Stimulated activated naive CD8-positive, alpha-beta T cell treated with anti-CD3 and anti-CD28 coated beads, Interleukin-15, Interleukin-2, amounts not matched to agents 100 ng/mL and 50 ng/mL, for 24 hours (primary cell): ENCODE measurements around the gene TANGO6.
"Not testable (repeated sequence)": the region's sequence is repeated elsewhere in the genome, so short reads cannot be mapped to it uniquely, and the experiment has no call there.

ENCODE experiments used
- H3K27ac Mint-ChIP-seq: one replicate; pipeline ENCODE4 v1.8.0; 2021; ENCODE audit warnings: mild to moderate bottlenecking, mixed read lengths
- H3K27me3 Mint-ChIP-seq: one replicate; pipeline ENCODE4 v1.8.0; 2021; ENCODE audit warnings: mixed read lengths
- H3K36me3 Mint-ChIP-seq: one replicate; pipeline ENCODE4 v1.8.0; 2021; ENCODE audit warnings: low read depth, mixed read lengths
- H3K4me1 Mint-ChIP-seq: one replicate; pipeline ENCODE4 v1.8.0; 2021; ENCODE audit warnings: low read depth, mixed read lengths
- H3K4me3 Mint-ChIP-seq: one replicate; pipeline ENCODE4 v1.8.0; 2021; ENCODE audit warnings: mild to moderate bottlenecking, mixed read lengths
- H3K9me3 Mint-ChIP-seq: one replicate; pipeline ENCODE4 v1.8.0; 2021; ENCODE audit warnings: mixed read lengths

Gene TANGO6

GRCh38 chr16:69049603-69050375, 206.5 kb downstream of the TANGO6 start:
- Mint-ChIP-seq H3K27ac (no peak overlapping the region), H3K4me3 (no peak overlapping the region), H3K4me1 (no peaks in the 10 kb centered on the region), H3K27me3 (no peaks in the 10 kb centered on the region), H3K9me3 (no peaks in the 10 kb centered on the region), H3K36me3 (peaks cover 11% of the 10 kb centered on the region)

GRCh38 chr16:69051517-69051830, 208.1 kb downstream of the TANGO6 start:
- H3K27me3 Mint-ChIP-seq, H3K4me1 Mint-ChIP-seq, H3K4me3 Mint-ChIP-seq, H3K27ac Mint-ChIP-seq, H3K9me3 Mint-ChIP-seq, H3K36me3 Mint-ChIP-seq: not testable (repeated sequence)

- no peaks in the 10 kb centered on the region for H3K9me3 Mint-ChIP-seq
- no peaks in the 10 kb centered on the region for H3K27me3 Mint-ChIP-seq
- no peak overlapping the region for H3K4me3 Mint-ChIP-seq
- no peaks in the 10 kb centered on the region for H3K4me1 Mint-ChIP-seq
- H3K36me3 Mint-ChIP-seq: peaks cover 3% of the 10 kb centered on the region
- no peak overlapping the region for H3K27ac Mint-ChIP-seq
Measured at GRCh38 chr16:69055008-69055407, 211.7 kb downstream of the TANGO6 start.

GRCh38 chr16:69055980-69056379, 212.6 kb downstream of the TANGO6 start:
- no peak overlapping the region for H3K4me3 Mint-ChIP-seq
- no peak overlapping the region for H3K27ac Mint-ChIP-seq
- no peaks in the 10 kb centered on the region for H3K27me3 Mint-ChIP-seq
- H3K4me1 Mint-ChIP-seq: no peaks in the 10 kb centered on the region
- H3K9me3 Mint-ChIP-seq: no peaks in the 10 kb centered on the region
- H3K36me3 Mint-ChIP-seq: no peaks in the 10 kb centered on the region

- H3K9me3 Mint-ChIP-seq: no peaks in the 10 kb centered on the region
- H3K27ac Mint-ChIP-seq: no peak overlapping the region
- H3K27me3 Mint-ChIP-seq: no peaks in the 10 kb centered on the region
- no peaks in the 10 kb centered on the region for H3K4me1 Mint-ChIP-seq
- H3K4me3 Mint-ChIP-seq: no peak overlapping the region
- H3K36me3 Mint-ChIP-seq: no peaks in the 10 kb centered on the region
Measured at GRCh38 chr16:69056421-69056820, 213.1 kb downstream of the TANGO6 start.

GRCh38 chr16:69057400-69058378, 214.4 kb downstream of the TANGO6 start:
- no peak overlapping the region for H3K4me3 Mint-ChIP-seq
- H3K36me3 Mint-ChIP-seq: no peaks in the 10 kb centered on the region
- no peaks in the 10 kb centered on the region for H3K9me3 Mint-ChIP-seq
- no peaks in the 10 kb centered on the region for H3K27me3 Mint-ChIP-seq
- H3K4me1 Mint-ChIP-seq: no peaks in the 10 kb centered on the region
- no peak overlapping the region for H3K27ac Mint-ChIP-seq

GRCh38 chr16:69063491-69063890, 220.2 kb downstream of the TANGO6 start:
- H3K4me1 Mint-ChIP-seq, H3K27ac Mint-ChIP-seq, H3K27me3 Mint-ChIP-seq, H3K4me3 Mint-ChIP-seq, H3K36me3 Mint-ChIP-seq, H3K9me3 Mint-ChIP-seq: not testable (repeated sequence)

GRCh38 chr16:69064124-69064763, 220.9 kb downstream of the TANGO6 start:
- H3K4me3 Mint-ChIP-seq: no peak overlapping the region
- H3K36me3 Mint-ChIP-seq: peaks cover 6% of the 10 kb centered on the region

GRCh38 chr16:69064764-69065313, 221.5 kb downstream of the TANGO6 start:
- Mint-ChIP-seq H3K27ac (no peak overlapping the region), H3K9me3 (no peaks in the 10 kb centered on the region), H3K4me1 (no peaks in the 10 kb centered on the region), H3K4me3 (no peak overlapping the region), H3K36me3 (peaks cover 6% of the 10 kb centered on the region), H3K27me3 (no peaks in the 10 kb centered on the region)

More at GRCh38 chr16:69064124-69064763, 220.9 kb downstream of the TANGO6 start:
- H3K9me3 Mint-ChIP-seq: no peaks in the 10 kb centered on the region
- H3K4me1 Mint-ChIP-seq: no peaks in the 10 kb centered on the region
- H3K27ac Mint-ChIP-seq: no peak overlapping the region
- H3K27me3 Mint-ChIP-seq: no peaks in the 10 kb centered on the region

GRCh38 chr16:69069504-69069903, 226.2 kb downstream of the TANGO6 start:
- Mint-ChIP-seq H3K4me3 (no peak overlapping the region), H3K4me1 (no peaks in the 10 kb centered on the region), H3K27ac (no peak overlapping the region), H3K9me3 (no peaks in the 10 kb centered on the region), H3K36me3 (no peaks in the 10 kb centered on the region), H3K27me3 (no peaks in the 10 kb centered on the region)

GRCh38 chr16:69071036-69071435, 227.7 kb downstream of the TANGO6 start:
- Mint-ChIP-seq H3K27ac (no peak overlapping the region), H3K4me3 (no peak overlapping the region), H3K27me3 (no peaks in the 10 kb centered on the region), H3K36me3 (no peaks in the 10 kb centered on the region), H3K9me3 (no peaks in the 10 kb centered on the region), H3K4me1 (no peaks in the 10 kb centered on the region)

GRCh38 chr16:69072640-69072974, 229.3 kb downstream of the TANGO6 start:
- H3K9me3 Mint-ChIP-seq: no peaks in the 10 kb centered on the region
- H3K36me3 Mint-ChIP-seq: no peaks in the 10 kb centered on the region
- H3K27ac Mint-ChIP-seq: no peak overlapping the region
- no peak overlapping the region for H3K4me3 Mint-ChIP-seq
- no peaks in the 10 kb centered on the region for H3K4me1 Mint-ChIP-seq
- no peaks in the 10 kb centered on the region for H3K27me3 Mint-ChIP-seq

- no peaks in the 10 kb centered on the region for H3K9me3 Mint-ChIP-seq
- no peak overlapping the region for H3K4me3 Mint-ChIP-seq
- no peaks in the 10 kb centered on the region for H3K27me3 Mint-ChIP-seq
- no peaks in the 10 kb centered on the region for H3K4me1 Mint-ChIP-seq
- no peak overlapping the region for H3K27ac Mint-ChIP-seq
- H3K36me3 Mint-ChIP-seq: no peaks in the 10 kb centered on the region
Measured at GRCh38 chr16:69073181-69073702, 229.9 kb downstream of the TANGO6 start.

- H3K36me3 Mint-ChIP-seq: no peaks in the 10 kb centered on the region
- H3K4me1 Mint-ChIP-seq: no peaks in the 10 kb centered on the region
- H3K27ac Mint-ChIP-seq: no peak overlapping the region
Measured at GRCh38 chr16:69077251-69077650, 233.9 kb downstream of the TANGO6 start.

GRCh38 chr16:69078073-69078472, 234.7 kb downstream of the TANGO6 start:
- Mint-ChIP-seq H3K27ac (no peak overlapping the region), H3K36me3 (no peaks in the 10 kb centered on the region), H3K9me3 (no peaks in the 10 kb centered on the region), H3K4me3 (no peak overlapping the region), H3K27me3 (no peaks in the 10 kb centered on the region), H3K4me1 (no peaks in the 10 kb centered on the region)

More at GRCh38 chr16:69077251-69077650, 233.9 kb downstream of the TANGO6 start:
- Mint-ChIP-seq H3K27me3 (no peaks in the 10 kb centered on the region), H3K4me3 (no peak overlapping the region), H3K9me3 (no peaks in the 10 kb centered on the region)
